22Rv1 (cell line): ENCODE results near the gene PTPRG.

ENCODE experiments used
- ZFX ChIP-seq: fragments of 450-650 bp; IDR thresholded peaks from 2 replicates; pipeline ENCODE4 v1.6.1; 2017; ENCODE audit warnings: antibody characterized with exemption, borderline replicate concordance
- TF ChIP-seq, protein P1 (sequence below): fragments of 450-650 bp; IDR thresholded peaks from 2 replicates; pipeline ENCODE4 v1.5.1; 2017; ENCODE audit warnings: mild to moderate bottlenecking

DNA sequence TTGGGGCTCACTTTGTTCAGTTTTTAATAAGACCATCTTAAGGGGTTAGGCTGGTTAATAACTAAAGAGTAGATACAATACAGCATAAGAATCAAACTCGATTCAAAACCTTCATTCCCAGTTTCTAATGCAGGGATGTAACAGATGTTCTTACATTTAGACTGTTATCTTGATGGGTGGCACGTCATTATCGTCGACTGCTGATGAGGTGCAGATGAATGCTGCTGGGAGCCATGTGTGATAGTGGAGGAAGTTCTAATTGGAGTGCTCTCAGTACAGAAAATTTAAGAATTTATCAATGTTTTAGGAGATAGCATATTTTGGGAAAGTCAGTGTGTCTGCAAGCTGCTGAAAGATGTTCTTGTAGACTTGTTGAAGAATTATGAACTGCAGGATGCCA, 331.5 kb downstream of the PTPRG start:
- TF ChIP-seq, protein P1, sequence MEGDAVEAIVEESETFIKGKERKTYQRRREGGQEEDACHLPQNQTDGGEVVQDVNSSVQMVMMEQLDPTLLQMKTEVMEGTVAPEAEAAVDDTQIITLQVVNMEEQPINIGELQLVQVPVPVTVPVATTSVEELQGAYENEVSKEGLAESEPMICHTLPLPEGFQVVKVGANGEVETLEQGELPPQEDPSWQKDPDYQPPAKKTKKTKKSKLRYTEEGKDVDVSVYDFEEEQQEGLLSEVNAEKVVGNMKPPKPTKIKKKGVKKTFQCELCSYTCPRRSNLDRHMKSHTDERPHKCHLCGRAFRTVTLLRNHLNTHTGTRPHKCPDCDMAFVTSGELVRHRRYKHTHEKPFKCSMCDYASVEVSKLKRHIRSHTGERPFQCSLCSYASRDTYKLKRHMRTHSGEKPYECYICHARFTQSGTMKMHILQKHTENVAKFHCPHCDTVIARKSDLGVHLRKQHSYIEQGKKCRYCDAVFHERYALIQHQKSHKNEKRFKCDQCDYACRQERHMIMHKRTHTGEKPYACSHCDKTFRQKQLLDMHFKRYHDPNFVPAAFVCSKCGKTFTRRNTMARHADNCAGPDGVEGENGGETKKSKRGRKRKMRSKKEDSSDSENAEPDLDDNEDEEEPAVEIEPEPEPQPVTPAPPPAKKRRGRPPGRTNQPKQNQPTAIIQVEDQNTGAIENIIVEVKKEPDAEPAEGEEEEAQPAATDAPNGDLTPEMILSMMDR: no peak
- no peak for TF ChIP-seq ZFX
